GM23338 (cell line): Measurements from ENCODE around the gene ORAI1. TPM values are rescaled to one million over a fixed set of nuclear protein-coding genes. Genes with fewer than 3 reads are reported as not detected.

ENCODE experiments used
- ATAC-seq: fragments of 200-7000 bp; cut with Tn5 transposase; 3 replicates; pipeline ENCODE4 v1.9.1; 2020
- DNase-seq: peaks from one replicate; pipeline ENCODE4 v3.0.0-alpha.2; 2015; ENCODE audit warnings: low spot score
- H2AFZ ChIP-seq: fragments of 200-600 bp; sonication (generic); 2 replicates; pipeline ENCODE4 v1.8.0; 2016; ENCODE audit warnings: antibody characterized with exemption, mild to moderate bottlenecking, moderate library complexity
- H3F3A ChIP-seq: fragments of 200-600 bp; sonication (generic); replicated peaks from 2 replicates; pipeline ENCODE4 v1.8.0; 2017; ENCODE audit warnings: antibody characterized with exemption, mixed run types, low read depth
- H3K27ac ChIP-seq: fragments of 200-600 bp; sonication (generic); 2 replicates; pipeline ENCODE4 v1.6.1; 2016; ENCODE audit warnings: low read depth
- H3K27me3 ChIP-seq: fragments of 200-600 bp; sonication (generic); 2 replicates; pipeline ENCODE4 v1.8.0; 2016; ENCODE audit warnings: mild to moderate bottlenecking, mixed run types, moderate library complexity; ENCODE audit not compliant: insufficient read depth
- H3K36me3 ChIP-seq: fragments of 200-600 bp; sonication (generic); 2 replicates; pipeline ENCODE4 v1.8.0; 2016; ENCODE audit warnings: mild to moderate bottlenecking; ENCODE audit not compliant: insufficient read depth
- H3K4me1 ChIP-seq: fragments of 200-600 bp; sonication (generic); 2 replicates; pipeline ENCODE4 v1.8.0; 2016; ENCODE audit warnings: mild to moderate bottlenecking, moderate library complexity; ENCODE audit not compliant: insufficient read depth
- H3K4me2 ChIP-seq: fragments of 200-600 bp; sonication (generic); 2 replicates; pipeline ENCODE4 v1.7.1; 2017; ENCODE audit warnings: mixed run types
- H3K4me3 ChIP-seq: fragments of 200-600 bp; sonication (generic); 2 replicates; pipeline ENCODE4 v1.6.1; 2016; ENCODE audit warnings: mixed run types
- H3K79me2 ChIP-seq: fragments of 200-600 bp; sonication (generic); replicated peaks from 2 replicates; pipeline ENCODE4 v1.8.0; 2017; ENCODE audit warnings: mild to moderate bottlenecking; ENCODE audit not compliant: insufficient read depth
- H3K9me2 ChIP-seq: fragments of 200-600 bp; sonication (generic); 2 replicates; pipeline ENCODE4 v1.8.0; 2017; ENCODE audit not compliant: insufficient read depth
- H4K20me1 ChIP-seq: fragments of 200-600 bp; sonication (generic); replicated peaks from 2 replicates; pipeline ENCODE4 v1.8.0; 2017; ENCODE audit warnings: mild to moderate bottlenecking; ENCODE audit not compliant: insufficient read depth
- H3K27ac Mint-ChIP-seq: 2 replicates; pipeline ENCODE4 v1.8.0; 2020; ENCODE audit warnings: inconsistent platforms, mild to moderate bottlenecking, moderate library complexity, mixed read lengths
- H3K27me3 Mint-ChIP-seq: 3 replicates; pipeline ENCODE4 v1.8.0; 2022; ENCODE audit warnings: low read depth, mild to moderate bottlenecking, moderate library complexity, mixed read lengths, inconsistent platforms; ENCODE audit not compliant: insufficient read depth, poor library complexity
- H3K36me3 Mint-ChIP-seq: 3 replicates; pipeline ENCODE4 v1.8.0; 2021; ENCODE audit warnings: low read depth, mild to moderate bottlenecking, inconsistent platforms, moderate library complexity, mixed read lengths
- H3K4me1 Mint-ChIP-seq: 3 replicates; pipeline ENCODE4 v1.8.0; 2020; ENCODE audit warnings: mild to moderate bottlenecking, inconsistent platforms, mixed read lengths
- H3K4me3 Mint-ChIP-seq: 3 replicates; pipeline ENCODE4 v1.8.0; 2021; ENCODE audit warnings: moderate library complexity, mild to moderate bottlenecking, inconsistent platforms, mixed read lengths
- H3K9me3 Mint-ChIP-seq: 3 replicates; pipeline ENCODE4 v1.8.0; 2020; ENCODE audit warnings: moderate library complexity, mild to moderate bottlenecking, inconsistent platforms, mixed read lengths
- EZH2phosphoT487 ChIP-seq: fragments of 200-600 bp; sonication (generic); IDR thresholded peaks from one replicate; pipeline ENCODE4 v1.8.1; 2018; ENCODE audit warnings: antibody characterized with exemption; ENCODE audit not compliant: unreplicated experiment
- NANOG ChIP-seq: IDR thresholded peaks from 2 replicates; pipeline ENCODE4 v1.6.1; 2016; ENCODE audit warnings: antibody characterized with exemption, borderline replicate concordance
- ZNF114 ChIP-seq: fragments of 250-450 bp; sonication (Bioruptor Pico); IDR thresholded peaks from 2 replicates; pipeline ENCODE4 v1.5.0; 2020; ENCODE audit warnings: mild to moderate bottlenecking, moderate library complexity
- ZNF331 ChIP-seq: fragments of 250-450 bp; sonication (Bioruptor Pico); IDR thresholded peaks from 2 replicates; pipeline ENCODE4 v1.5.0; 2020; ENCODE audit warnings: low read depth, mild to moderate bottlenecking, moderate library complexity
- ZNF462 ChIP-seq: fragments of 250-450 bp; sonication (Bioruptor Pico); IDR thresholded peaks from 2 replicates; pipeline ENCODE4 v1.5.0; 2020; ENCODE audit warnings: mild to moderate bottlenecking, moderate library complexity
- polyA plus RNA-seq: library from polyadenylated mRNA; unstranded; fragments of >200 nt; fragmentation: Nextera tagmentation; extraction: Ambion mirVana; gene quantifications from 2 replicates; pipeline ENCODE4 v1.2.1, GENCODE V29; 2016
- total RNA-seq: library from RNA; depleted of rRNA; stranded (reverse); fragments of >200 nt; shearing (Covaris generic); gene quantifications from 2 replicates; pipeline ENCODE4 v1.2.3, GENCODE V29; 2014

The ORAI1 gene
- total and polyA plus RNA-seq, 2 experiments from 2014 or later = 23.7 to 32.0 TPM

- H2AFZ ChIP-seq = no peak overlapping the region
Observed at GRCh38 chr12:121656122-121656521, 29.8 kb downstream of the ORAI1 start.

More at GRCh38 chr12:121656122-121656521, 29.8 kb downstream of the ORAI1 start:
- ATAC-seq (no peak), DNase-seq (no peak)
- Histone ChIP-seq H3K4me2 (no peak overlapping the region), H3K27ac (no peak overlapping the region), H3K36me3 (no peaks in the 10 kb centered on the region), H3K27me3 (no peaks in the 10 kb centered on the region), H3K4me3 (no peak overlapping the region), H3K9me2 (no peaks in the 10 kb centered on the region), H3K4me1 (peaks cover 15% of the 10 kb centered on the region), H3F3A (peaks cover 8% of the 10 kb centered on the region), H3K79me2 (no peaks in the 10 kb centered on the region), H4K20me1 (no peaks in the 10 kb centered on the region)
- H3K27ac Mint-ChIP-seq = no peak overlapping the region
- no peak overlapping the region; the same call in 2 of the 3 replicates for H3K4me3 Mint-ChIP-seq
- no peaks in the 10 kb centered on the region for H3K36me3 Mint-ChIP-seq
- no peaks in the 10 kb centered on the region for H3K9me3 Mint-ChIP-seq
- H3K4me1 Mint-ChIP-seq = peaks cover 23% of the 10 kb centered on the region
- TF ChIP-seq EZH2phosphoT487 (no peak), ZNF462 (CRISPR knock-in tag) (no peak), ZNF114 (no peak), NANOG (no peak), ZNF331 (CRISPR knock-in tag) (no peak)
- H3K27me3 Mint-ChIP-seq = peaks cover 17% of the 10 kb centered on the region
